Adipocyte (in vitro differentiated cells): ENCODE results near the gene FBXO21.
"Not testable (repeated sequence)": the region's sequence is repeated elsewhere in the genome, so short reads cannot be mapped to it uniquely, and the experiment has no call there.

Experiments used
- DNase-seq: peaks from one replicate; pipeline ENCODE4 v3.0.0-alpha.2; 2015; ENCODE audit warnings: low read depth
- H3K27me3 ChIP-seq: replicated peaks from 2 replicates; pipeline ENCODE4 v1.7.0; 2013; ENCODE audit warnings: mild to moderate bottlenecking, low read length, moderate library complexity; ENCODE audit not compliant: control insufficient read depth, insufficient read depth
- H3K36me3 ChIP-seq: 2 replicates; pipeline ENCODE4 v1.7.0; 2013; ENCODE audit warnings: low read length, mild to moderate bottlenecking, moderate library complexity; ENCODE audit not compliant: control insufficient read depth, insufficient read depth, severe bottlenecking
- H3K4me1 ChIP-seq: 2 replicates; pipeline ENCODE4 v1.7.0; 2013; ENCODE audit warnings: mild to moderate bottlenecking, low read length, moderate library complexity; ENCODE audit not compliant: control insufficient read depth, insufficient read depth
- H3K4me3 ChIP-seq: 2 replicates; pipeline ENCODE4 v1.7.0; 2013; ENCODE audit warnings: mild to moderate bottlenecking, low read length, moderate library complexity
- H3K9ac ChIP-seq: 2 replicates; pipeline ENCODE4 v1.7.0; 2013; ENCODE audit warnings: mild to moderate bottlenecking, low read length, moderate library complexity
- H3K9me3 ChIP-seq: 2 replicates; pipeline ENCODE4 v1.7.0; 2013; ENCODE audit warnings: mild to moderate bottlenecking, low read length, moderate library complexity; ENCODE audit not compliant: control insufficient read depth

Gene FBXO21

DNA sequence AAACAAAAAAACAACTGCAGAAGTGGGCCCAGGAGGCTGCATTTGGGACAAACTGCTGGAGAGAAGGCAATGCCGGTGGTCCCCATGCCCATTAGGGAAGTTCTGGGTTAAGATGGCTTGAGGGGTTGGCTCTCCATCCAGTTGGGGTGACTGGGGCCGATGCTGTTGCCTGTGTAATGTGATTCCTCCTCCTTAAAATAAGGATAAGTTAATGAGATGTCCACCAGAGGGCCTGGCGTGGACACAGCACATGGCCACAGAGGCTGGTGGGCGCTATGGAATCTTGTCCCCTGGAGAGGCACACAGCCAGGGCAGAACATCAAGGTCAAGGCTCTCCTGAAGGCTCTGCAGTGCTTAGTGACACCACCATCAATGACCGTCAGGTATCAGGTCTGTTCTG is 90.0 kb downstream of the FBXO21 start:
- DNase-seq: peak; percentile 42
- Histone ChIP-seq H3K36me3 (no peaks in the 10 kb centered on the region), H3K4me1 (no peaks in the 10 kb centered on the region), H3K9me3 (peaks cover 3% of the 10 kb centered on the region), H3K4me3 (no peak overlapping the region), H3K9ac (no peak overlapping the region), H3K27me3 (peaks cover 80% of the 10 kb centered on the region)

DNA sequence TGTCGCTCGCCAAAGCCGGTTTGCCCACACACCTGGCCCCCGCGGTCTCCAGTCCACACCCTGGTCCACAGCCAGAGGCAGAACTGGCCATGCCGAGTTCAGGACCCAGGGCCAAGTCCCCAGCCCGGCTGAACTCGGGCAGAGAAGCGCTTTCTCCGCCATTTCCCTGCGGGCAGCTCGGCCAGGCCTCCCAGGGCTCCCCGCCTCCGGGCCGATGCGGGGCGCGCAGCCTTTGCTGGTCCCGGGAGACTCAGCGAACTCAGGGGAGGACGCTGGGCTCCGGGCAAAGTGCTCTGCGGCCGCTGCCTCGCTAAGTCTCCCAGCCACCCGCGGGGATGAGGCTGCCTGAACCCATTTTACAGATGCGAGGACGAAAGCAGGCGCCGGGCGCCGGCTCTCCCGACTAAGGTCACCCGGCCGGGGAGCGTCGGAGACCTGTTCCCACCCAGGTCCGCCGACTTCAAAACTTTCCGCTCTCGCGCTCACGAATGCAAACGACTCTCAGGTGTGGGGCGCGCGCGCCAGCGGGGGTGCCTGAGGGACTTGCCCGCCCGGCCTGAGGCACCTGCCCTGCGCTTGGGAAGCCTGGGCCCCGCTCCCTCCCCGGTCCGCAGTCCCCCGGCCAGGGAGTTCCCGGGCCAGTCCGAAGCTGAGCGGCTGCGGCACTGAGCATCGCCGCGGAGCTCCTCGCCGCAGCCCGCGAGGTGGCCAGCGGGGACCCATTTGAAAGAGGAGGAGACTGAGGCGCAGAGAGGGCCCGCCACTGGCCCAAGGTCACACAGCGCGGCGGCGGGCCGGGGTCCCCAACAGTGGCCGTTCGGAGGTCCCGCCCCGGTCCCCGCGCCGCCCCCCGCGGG is 91.7 kb downstream of the FBXO21 start:
- peaks cover 76% of the 10 kb centered on the region for H3K27me3 ChIP-seq
- no peaks in the 10 kb centered on the region for H3K36me3 ChIP-seq
- DNase-seq: peak; percentile 13

DNA sequence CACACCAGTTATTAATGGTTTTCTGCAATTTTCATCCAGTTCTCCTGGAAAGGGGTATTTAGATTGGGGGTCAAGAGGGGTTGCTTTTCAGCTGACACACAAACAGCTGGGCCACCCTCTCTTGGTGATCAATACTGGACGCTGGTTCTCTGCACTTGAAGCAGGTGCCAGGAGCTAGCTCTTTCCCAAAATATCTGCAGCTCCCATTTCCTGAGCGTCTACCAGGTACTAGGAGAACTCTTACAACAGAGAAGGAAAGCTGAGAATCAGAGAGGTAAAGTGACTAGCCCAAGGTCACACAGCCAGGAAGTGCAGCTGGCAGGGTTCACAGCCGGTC is 92.3 kb downstream of the FBXO21 start:
- H3K4me1 ChIP-seq: no peaks in the 10 kb centered on the region
- H3K27me3 ChIP-seq: peaks cover 82% of the 10 kb centered on the region
- H3K36me3 ChIP-seq: no peaks in the 10 kb centered on the region
- no peak for DNase-seq
- H3K9ac ChIP-seq: no peak overlapping the region
- no peak overlapping the region for H3K4me3 ChIP-seq
- H3K9me3 ChIP-seq: peaks cover 3% of the 10 kb centered on the region

More for the DNA sequence above, 91.7 kb downstream of the FBXO21 start:
- Histone ChIP-seq H3K9me3 (peaks cover 3% of the 10 kb centered on the region), H3K4me1 (no peaks in the 10 kb centered on the region), H3K9ac (no peak overlapping the region), H3K4me3 (peak overlapping the region; percentile 56)

DNA sequence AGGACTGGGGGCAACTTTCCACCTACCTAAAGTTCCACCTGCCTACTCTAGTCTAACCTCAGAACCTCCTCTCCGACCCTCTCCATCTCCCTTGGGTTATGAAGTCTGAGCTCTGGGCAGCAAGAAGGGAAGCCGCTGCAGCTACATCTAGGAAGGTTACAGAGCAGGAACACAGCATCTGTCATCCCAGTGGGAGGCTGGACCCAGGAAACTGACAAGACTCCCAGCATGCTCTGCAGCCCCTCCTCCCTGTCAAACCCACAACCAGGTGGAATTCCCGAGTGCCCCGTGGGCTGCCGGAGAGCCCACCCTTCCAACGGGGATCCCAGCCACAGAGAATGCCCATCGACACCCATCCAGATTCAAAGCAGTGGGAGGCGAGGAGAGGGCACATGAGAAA is 93.1 kb downstream of the FBXO21 start:
- Histone ChIP-seq H3K27me3 (peaks cover 80% of the 10 kb centered on the region), H3K9me3 (peaks cover 3% of the 10 kb centered on the region), H3K36me3 (no peaks in the 10 kb centered on the region), H3K4me3 (no peak overlapping the region), H3K9ac (no peak overlapping the region), H3K4me1 (no peaks in the 10 kb centered on the region)
- no peak for DNase-seq

DNA sequence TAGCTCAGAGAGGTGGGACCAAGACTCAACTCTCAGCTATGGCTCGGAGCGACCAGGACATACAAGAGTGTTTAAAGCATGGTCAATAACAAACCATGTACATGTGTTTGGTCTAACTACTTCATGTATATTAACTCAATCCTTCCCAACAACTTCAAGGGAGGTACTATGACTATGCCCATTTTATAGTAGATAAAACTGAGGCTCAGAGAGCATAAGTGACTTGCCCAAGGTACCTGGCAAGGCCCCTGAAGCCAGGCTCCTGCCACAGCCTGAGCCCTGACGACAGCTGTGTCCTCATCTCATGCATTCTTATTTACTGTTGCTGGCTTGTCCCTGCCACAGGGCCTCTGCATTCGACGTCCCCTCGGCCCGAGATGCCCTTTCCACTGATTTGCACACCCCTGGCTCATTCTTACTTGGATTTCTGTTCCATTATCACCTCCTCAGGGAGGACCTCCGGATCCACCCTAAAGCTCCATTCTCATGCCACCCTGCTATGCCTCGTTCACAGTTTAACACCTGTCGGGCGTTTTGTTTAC is 93.7 kb downstream of the FBXO21 start:
- Histone ChIP-seq H3K4me1 (no peaks in the 10 kb centered on the region), H3K4me3 (no peak overlapping the region), H3K9ac (no peak overlapping the region), H3K36me3 (no peaks in the 10 kb centered on the region), H3K27me3 (peaks cover 80% of the 10 kb centered on the region), H3K9me3 (peaks cover 3% of the 10 kb centered on the region)
- no peak for DNase-seq

DNA sequence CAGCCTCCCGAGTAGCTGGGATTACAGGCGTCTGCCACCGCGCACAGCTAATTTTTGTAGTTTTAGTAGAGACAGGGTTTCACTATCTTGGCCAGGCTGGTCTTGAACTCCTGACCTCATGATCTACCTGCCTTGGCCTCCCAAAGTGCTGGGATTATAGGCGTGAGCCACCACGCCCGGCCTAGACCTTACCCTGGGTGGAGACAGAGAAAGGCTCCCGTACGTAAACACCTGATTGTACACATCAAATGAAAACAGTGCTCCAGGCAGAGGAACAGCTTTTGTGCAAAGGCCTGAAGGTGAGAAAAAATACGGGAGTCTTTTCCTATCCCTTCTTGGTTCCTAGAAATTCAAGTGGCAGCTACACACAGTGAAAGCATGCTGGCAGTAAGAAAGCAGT is 95.1 kb downstream of the FBXO21 start:
- not testable (repeated sequence) for H3K9me3 ChIP-seq, H3K36me3 ChIP-seq, H3K9ac ChIP-seq, H3K4me3 ChIP-seq, H3K4me1 ChIP-seq, DNase-seq
- H3K27me3 ChIP-seq: peaks cover 75% of the 10 kb centered on the region

DNA sequence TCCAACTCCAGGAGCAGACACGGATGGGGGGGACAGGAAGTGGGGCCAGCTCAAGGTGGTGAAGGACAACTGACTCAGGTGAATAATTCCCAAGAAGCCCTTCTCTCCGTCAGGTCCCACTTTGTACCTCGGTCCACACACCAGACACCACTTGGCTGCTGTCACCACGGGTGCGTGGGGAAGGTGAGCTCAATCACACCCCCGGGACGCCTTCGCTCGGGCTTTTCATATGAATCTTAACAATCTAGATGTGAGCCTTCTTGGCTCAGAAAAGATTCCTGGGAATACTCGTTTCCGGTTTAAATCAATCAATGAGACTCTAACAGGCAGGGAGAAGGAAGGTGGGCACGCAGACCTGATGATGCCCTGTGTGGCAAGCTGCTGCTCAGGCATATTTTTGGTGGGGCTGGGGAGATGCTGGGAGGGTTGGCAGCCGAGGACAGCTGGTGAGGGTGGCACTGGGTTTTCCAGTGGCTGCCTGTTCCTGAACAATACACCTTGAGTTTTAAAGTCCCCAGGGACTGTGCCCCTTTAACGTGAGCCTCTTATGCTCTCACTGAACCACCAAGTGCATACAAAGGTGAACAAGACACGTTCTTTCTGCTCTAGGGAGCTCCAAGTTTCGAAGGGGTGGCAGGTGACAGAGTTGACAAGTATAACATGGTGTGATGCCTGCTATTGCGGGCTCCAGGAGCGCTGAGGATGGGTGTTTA is 96.2 kb downstream of the FBXO21 start:
- Histone ChIP-seq H3K9me3 (peaks cover 16% of the 10 kb centered on the region), H3K4me1 (no peaks in the 10 kb centered on the region), H3K9ac (no peak overlapping the region), H3K27me3 (peaks cover 68% of the 10 kb centered on the region), H3K4me3 (no peak overlapping the region), H3K36me3 (no peaks in the 10 kb centered on the region)
- no peak for DNase-seq

DNA sequence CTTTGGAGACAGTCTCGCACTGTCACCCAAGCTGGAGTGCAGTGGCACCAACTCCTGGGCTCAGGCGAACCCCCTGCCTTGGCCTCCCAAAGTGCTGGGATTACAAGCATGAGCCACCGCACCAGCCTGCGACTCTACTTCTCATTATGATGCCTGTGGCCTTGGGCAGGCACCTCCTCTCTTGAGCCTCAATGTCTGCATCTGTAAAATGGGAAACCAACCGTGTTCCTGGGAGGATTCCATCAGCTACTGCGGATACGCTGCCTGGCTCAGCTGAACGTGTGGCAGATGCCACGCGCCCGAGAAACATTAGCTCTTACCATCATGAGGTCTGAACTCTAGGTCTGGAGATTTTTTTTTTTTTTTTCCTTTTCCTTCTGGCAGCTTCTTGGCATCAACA is 96.8 kb downstream of the FBXO21 start:
- H3K9me3 ChIP-seq: peaks cover 21% of the 10 kb centered on the region
- H3K4me3 ChIP-seq: no peak overlapping the region
- no peak overlapping the region for H3K9ac ChIP-seq
- no peaks in the 10 kb centered on the region for H3K4me1 ChIP-seq
- H3K36me3 ChIP-seq: no peaks in the 10 kb centered on the region
- DNase-seq: no peak
- H3K27me3 ChIP-seq: peaks cover 68% of the 10 kb centered on the region

DNA sequence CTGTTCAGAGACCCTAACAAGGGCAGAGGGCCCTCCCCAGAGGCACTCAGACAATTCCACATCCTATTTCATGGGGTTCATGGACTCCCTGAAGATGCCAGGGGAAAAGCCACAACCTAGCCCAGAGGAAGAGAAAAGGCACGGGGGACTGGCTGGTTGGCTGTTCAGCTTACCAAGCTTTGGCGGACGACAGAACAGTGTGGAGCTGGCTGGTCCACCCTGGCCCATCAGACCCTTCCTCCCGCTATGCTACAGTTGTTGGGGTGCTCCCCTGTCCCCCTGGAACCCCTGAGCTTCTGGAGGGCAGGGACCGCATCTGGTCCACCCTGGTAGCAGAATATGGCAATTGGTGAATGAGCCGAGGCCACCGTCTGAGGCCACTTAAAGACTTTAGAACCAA is 97.4 kb downstream of the FBXO21 start:
- H3K27me3 ChIP-seq: peaks cover 63% of the 10 kb centered on the region
- DNase-seq: no peak
- peaks cover 21% of the 10 kb centered on the region for H3K9me3 ChIP-seq
- no peaks in the 10 kb centered on the region for H3K4me1 ChIP-seq
- H3K9ac ChIP-seq: no peak overlapping the region
- no peaks in the 10 kb centered on the region for H3K36me3 ChIP-seq
- H3K4me3 ChIP-seq: no peak overlapping the region

DNA sequence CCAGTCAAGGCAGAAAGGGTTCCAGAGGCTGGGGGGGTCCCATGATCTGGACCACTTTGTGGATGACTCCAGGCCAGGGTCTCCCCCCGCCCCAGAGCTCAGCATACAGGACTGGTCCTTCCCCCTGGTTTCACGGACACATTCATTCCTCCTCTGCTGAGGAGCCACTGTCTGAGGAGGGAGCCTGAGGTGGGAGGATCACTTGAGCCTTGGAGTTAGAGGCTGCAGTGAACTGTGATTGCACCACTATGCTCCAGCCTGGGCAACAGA is 97.8 kb downstream of the FBXO21 start:
- DNase-seq: no peak
- Histone ChIP-seq H3K4me3 (no peak overlapping the region), H3K9ac (no peak overlapping the region), H3K36me3 (no peaks in the 10 kb centered on the region), H3K4me1 (no peaks in the 10 kb centered on the region), H3K9me3 (peaks cover 21% of the 10 kb centered on the region), H3K27me3 (peaks cover 58% of the 10 kb centered on the region)
